Retina (tissue), 1 donor: Measurements from ENCODE around the gene ZNF100.
"Not testable (repeated sequence)": the region's sequence is repeated elsewhere in the genome, so short reads cannot be mapped to it uniquely, and the experiment has no call there.

Source experiments
- DNase-seq: peaks from one replicate; pipeline ENCODE4 v3.0.0-alpha.2; 2016

The ZNF100 gene

DNA sequence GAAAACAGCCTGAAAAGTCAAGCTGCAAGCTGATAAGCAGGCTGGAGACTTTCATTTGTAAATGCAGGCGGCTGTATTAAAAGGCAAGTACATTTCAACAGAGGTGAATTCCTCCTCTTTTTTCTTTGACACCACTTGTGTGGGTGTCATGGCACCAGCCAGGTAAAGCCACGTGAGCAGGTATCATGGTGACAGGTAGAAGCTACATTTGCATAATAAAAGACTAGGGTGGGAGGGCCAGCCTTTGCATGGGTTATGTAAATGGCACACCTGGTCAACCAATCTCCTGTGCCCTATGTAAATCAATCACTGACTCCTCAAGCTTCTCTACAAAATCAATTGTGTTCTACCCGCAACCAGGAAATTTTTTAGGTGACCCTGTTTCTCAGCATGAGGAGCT, 68.2 kb downstream of the ZNF100 start:
- DNase-seq = no peak

GRCh38 chr19:21698215-21698614, 69.2 kb downstream of the ZNF100 start:
- peak; percentile 13 for DNase-seq

DNA sequence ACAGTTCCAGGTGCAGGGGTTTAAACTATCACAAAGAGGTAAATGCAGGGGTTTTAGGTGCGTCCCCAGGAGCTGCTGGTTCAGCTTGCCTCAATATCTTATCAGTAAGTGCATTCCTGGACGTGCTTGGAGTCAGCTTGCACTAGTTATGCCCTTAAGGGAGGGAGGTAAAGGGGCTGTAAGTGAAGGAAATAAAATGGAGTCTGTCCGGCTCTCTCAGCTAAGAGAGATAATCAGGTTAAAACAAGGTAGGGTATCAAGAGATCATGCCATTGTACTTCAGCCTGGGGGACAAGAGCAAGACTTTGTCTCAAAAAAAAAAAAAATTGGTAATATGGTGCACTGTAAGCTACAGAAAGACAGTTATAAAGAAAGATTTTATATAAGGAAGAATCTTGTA, 69.7 kb downstream of the ZNF100 start:
- DNase-seq = no peak

DNA sequence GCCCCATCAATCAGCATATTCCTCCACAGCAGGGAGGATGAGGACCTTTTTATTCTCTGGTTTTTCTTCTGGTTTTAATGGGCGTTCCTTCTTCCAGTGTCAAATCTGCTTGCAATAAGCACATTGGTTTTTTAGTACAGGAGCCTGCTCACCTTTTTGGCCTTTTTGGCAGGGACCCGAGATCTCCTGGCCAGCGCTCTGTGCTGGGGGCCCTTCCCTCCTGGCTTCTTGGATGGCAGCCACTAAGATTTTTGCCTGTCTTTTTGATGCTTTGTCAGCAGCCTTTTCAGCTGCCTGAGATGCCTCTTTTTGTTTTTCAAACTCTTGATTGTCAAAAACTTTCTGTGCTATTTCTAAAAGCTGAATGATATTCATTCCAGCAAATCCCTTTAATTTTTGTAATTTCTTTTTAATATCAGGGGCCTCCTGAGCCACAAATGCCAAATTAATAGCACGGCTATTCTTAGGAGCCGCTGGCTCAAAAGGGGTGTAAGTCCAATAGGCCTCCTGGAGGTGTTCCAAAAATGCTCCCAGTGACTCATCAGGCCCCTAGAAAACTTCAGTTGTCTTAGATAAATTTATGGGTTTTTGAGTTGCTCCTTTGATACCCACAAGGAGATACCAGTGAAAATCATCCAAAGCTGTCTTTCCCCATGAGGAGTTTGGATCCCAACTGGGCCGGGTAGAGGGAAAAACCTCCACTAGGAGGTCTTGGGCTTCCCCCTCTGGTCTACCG, 73.0 kb downstream of the ZNF100 start:
- no peak for DNase-seq

DNA sequence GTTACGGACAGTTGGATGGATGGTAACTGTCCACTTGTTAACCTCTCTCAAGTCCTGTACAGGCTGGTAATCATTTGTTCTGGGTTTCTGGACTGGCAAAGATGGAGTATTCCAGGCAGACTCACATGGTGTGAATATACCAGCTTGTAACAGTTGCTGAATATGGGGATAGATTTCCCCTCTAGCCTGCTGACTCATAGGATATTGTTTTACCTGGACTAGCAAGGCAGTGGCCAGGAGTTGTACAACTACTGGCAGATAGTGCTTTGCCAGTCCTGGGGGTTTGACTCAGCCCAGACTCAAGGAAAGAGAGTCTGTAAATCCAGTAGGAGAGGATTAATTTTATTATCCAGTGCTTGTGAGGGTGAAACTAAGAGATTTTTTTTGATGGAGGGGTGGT, 74.0 kb downstream of the ZNF100 start:
- DNase-seq = no peak

DNA sequence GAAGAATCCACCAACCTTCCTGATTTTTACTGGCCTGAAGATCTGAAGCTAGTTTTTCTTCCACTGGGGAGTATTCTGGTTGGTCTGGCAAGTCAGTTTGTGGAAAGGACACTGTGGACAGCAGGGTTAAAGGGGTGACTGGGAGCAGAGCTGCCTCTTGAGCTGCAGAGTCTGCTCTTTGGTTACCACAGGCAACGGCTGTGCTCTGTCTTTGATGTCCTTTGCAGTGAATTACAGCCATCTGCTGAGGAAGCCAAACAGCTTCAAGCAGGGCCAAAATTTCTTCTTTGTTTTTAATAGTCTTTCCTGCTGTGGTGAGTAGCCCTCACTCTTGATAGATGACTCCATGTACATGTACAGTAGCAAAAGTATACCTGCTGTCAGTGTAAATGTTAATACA, 75.7 kb downstream of the ZNF100 start:
- no peak for DNase-seq

DNA sequence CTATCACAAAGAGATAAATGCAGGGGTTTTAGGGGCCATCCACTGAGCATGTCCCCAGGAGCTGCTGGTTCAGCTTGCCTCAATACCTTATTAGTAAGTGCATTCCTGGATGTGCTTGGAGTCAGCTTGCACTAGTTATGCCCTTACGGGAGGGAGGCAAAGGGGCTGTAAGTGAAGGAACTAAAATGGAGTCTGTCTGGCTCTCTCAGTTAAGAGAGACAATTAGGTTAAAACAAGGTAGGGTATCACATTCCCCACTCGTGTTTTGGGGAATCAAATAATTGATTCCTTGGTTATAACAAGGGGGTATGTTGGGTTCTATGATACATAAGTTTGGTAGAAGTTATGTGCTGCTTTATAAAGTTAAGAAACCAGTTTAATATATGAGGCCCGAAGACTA, 78.9 kb downstream of the ZNF100 start:
- DNase-seq = no peak

DNA sequence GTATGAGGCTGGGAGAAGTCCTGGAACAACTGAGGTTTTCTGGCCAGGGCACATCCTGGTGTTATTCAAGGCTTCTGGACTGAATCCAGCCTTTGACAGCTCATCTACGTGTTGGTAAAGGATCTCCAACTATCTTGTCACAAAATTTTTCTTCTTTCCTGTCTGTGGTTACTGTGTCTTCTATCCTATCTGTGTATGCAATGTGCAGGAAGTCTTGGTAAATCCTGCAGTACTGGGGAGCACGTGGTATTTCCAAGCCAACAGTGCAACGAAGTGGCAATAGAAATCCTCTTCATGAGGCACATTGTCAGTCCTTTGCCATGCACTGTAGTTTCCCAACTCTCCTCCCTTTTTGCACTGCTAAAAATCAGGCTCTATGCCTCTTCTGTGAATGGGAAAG, 86.7 kb downstream of the ZNF100 start:
- no peak for DNase-seq

- DNase-seq = no peak
Observed at GRCh38 chr19:21680026-21680425, 87.4 kb downstream of the ZNF100 start.

- DNase-seq = peak; percentile 35
Observed at GRCh38 chr19:21677696-21678418, 89.5 kb downstream of the ZNF100 start.

GRCh38 chr19:21674454-21674853, 92.9 kb downstream of the ZNF100 start:
- DNase-seq = no peak

DNA sequence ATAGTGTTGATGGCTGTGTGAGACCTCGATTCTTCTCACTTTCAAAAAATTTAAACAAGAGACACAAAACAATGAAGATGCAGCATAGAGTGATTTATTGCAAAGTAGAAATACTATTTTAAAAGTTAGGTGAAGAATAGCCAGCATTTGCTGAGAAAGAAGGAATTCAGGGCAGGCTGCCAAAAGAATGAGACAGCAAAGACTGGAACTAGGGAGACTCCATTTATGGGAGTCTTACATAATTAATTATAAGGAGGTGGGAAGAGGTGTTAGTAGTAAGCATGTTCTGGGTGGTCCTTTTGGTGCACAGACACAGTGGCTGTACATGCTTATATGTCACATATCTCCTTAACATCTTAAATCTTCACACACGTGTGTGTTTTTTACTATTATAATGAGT, 93.9 kb downstream of the ZNF100 start:
- not testable (repeated sequence) for DNase-seq
